ENCODE data around the gene NEU2. TPM values are rescaled to one million over a fixed set of nuclear protein-coding genes. Genes with fewer than 3 reads are reported as not detected.

Gene NEU2
- total RNA-seq, 2 donors from 2014 or later: not detected

DNA sequence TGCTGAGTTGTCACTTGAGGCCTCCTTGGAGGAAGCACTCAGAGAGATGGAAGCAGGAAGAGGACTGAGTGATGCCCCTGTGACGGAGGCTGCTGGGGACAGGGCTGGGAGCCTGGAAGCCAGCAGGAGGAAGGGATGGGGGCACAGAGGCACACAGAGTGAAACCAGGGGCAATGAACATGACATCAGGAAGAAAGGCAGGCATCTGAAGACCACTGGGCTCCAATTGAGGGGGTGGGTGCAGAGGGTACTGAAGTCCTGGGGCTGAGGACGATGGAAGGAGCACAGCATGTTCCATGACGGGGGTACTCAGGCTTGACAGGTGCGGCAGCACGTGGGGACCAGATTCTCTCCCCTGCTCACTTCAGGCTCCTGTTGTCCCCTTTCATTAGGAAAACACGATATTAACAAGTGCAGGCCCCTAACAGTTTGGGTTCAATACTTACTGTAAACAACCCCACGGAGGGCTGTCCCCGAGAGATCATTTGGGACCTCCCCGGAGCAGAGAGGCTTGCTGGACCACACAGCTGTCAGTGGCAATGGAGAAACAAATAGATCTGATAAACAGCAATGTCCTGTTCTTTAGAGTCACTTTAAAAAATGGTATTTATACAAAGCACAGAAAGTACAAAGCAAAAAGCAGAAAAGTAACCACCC is 36.4 kb downstream of the NEU2 start:
- WGBS, 2 experiments (ENCODE audit: insufficient coverage in 1 of 2, insufficient read length in 1 of 2): 83 to 84% methylated on average over 4 to 9 of the region's 9 CpGs
- peaks cover 10% of the 10 kb centered on the region for H3K9me3 ChIP-seq (ENCODE audit: control insufficient read depth, low read length)
- no peak overlapping the region for H3K4me3 ChIP-seq (ENCODE audit: low read length)
- no peak overlapping the region for H3K27ac ChIP-seq (ENCODE audit: low read depth, low read length)
- H3K27me3 Mint-ChIP-seq (ENCODE audit: insufficient read depth): no peaks in the 10 kb centered on the region
- H3K4me3 Mint-ChIP-seq: no peak overlapping the region
- H3K4me1 Mint-ChIP-seq: no peaks in the 10 kb centered on the region
- H3K36me3 ChIP-seq (ENCODE audit: control insufficient read depth, insufficient read depth, low read length): no peaks in the 10 kb centered on the region
- H3K4me1 ChIP-seq (ENCODE audit: control insufficient read depth, insufficient read depth, low read length): no peaks in the 10 kb centered on the region
- H3K9me3 Mint-ChIP-seq: peaks cover 15% of the 10 kb centered on the region
- no peak overlapping the region for H3K9ac ChIP-seq (ENCODE audit: extremely low read depth, low read length, poor library complexity, severe bottlenecking)
- no peaks in the 10 kb centered on the region for H3K36me3 Mint-ChIP-seq (ENCODE audit: low read depth)
- H3K27ac Mint-ChIP-seq: no peak overlapping the region
- no peaks in the 10 kb centered on the region for H3K27me3 ChIP-seq (ENCODE audit: control insufficient read depth, insufficient read depth, low read length, poor library complexity, severe bottlenecking)
- TF ChIP-seq, protein P1, sequence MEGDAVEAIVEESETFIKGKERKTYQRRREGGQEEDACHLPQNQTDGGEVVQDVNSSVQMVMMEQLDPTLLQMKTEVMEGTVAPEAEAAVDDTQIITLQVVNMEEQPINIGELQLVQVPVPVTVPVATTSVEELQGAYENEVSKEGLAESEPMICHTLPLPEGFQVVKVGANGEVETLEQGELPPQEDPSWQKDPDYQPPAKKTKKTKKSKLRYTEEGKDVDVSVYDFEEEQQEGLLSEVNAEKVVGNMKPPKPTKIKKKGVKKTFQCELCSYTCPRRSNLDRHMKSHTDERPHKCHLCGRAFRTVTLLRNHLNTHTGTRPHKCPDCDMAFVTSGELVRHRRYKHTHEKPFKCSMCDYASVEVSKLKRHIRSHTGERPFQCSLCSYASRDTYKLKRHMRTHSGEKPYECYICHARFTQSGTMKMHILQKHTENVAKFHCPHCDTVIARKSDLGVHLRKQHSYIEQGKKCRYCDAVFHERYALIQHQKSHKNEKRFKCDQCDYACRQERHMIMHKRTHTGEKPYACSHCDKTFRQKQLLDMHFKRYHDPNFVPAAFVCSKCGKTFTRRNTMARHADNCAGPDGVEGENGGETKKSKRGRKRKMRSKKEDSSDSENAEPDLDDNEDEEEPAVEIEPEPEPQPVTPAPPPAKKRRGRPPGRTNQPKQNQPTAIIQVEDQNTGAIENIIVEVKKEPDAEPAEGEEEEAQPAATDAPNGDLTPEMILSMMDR (conservative IDR thresholded peaks at IDR 0.05): no peak
- peak; percentile 22 for DNase-seq

DNA sequence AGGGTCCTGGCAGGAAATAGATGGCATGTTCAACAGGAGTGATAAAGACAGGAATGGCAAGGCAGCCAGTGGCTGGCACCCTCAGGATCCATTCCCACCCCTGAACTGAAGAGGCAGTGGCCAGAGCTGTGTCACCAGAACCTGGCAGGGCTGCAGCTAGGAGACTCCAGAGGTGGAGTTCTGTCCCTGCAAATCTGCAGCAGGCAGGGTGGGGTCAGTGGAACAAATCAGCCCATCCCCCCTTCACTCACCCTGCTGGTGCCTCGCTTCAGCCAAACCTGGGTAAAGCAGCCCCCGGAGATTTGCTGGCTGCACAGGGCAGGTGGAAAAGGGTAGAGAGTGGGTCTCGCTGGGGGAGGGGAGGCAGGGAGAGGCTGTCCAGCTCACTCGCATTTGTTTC is 40.4 kb downstream of the NEU2 start:
- H3K4me3 Mint-ChIP-seq: no peak overlapping the region
- H3K9me3 Mint-ChIP-seq: peaks cover 15% of the 10 kb centered on the region
- no peaks in the 10 kb centered on the region for H3K36me3 ChIP-seq (ENCODE audit: control insufficient read depth, insufficient read depth, low read length)
- no peak overlapping the region for H3K4me3 ChIP-seq (ENCODE audit: low read length)
- H3K9me3 ChIP-seq (ENCODE audit: control insufficient read depth, low read length): peaks cover 10% of the 10 kb centered on the region
- no peak overlapping the region for H3K27ac Mint-ChIP-seq
- TF ChIP-seq, protein P1 (conservative IDR thresholded peaks at IDR 0.05): no peak
- H3K4me1 ChIP-seq (ENCODE audit: control insufficient read depth, insufficient read depth, low read length): no peaks in the 10 kb centered on the region
- H3K36me3 Mint-ChIP-seq (ENCODE audit: low read depth): no peaks in the 10 kb centered on the region
- H3K4me1 Mint-ChIP-seq: peaks cover 4% of the 10 kb centered on the region
- no peak overlapping the region for H3K9ac ChIP-seq (ENCODE audit: extremely low read depth, low read length, poor library complexity, severe bottlenecking)
- no peak overlapping the region for H3K27ac ChIP-seq (ENCODE audit: low read depth, low read length)
- no peaks in the 10 kb centered on the region for H3K27me3 ChIP-seq (ENCODE audit: control insufficient read depth, insufficient read depth, low read length, poor library complexity, severe bottlenecking)
- no peaks in the 10 kb centered on the region for H3K27me3 Mint-ChIP-seq (ENCODE audit: insufficient read depth)
- 76% methylated on average over 4 of the region's 4 CpGs; no CpG with 5 or more reads in 1 of the 2 experiments for WGBS, 2 experiments (ENCODE audit: insufficient coverage in 1 of 2, insufficient read length in 1 of 2)
- peak; percentile 49 for DNase-seq

DNA sequence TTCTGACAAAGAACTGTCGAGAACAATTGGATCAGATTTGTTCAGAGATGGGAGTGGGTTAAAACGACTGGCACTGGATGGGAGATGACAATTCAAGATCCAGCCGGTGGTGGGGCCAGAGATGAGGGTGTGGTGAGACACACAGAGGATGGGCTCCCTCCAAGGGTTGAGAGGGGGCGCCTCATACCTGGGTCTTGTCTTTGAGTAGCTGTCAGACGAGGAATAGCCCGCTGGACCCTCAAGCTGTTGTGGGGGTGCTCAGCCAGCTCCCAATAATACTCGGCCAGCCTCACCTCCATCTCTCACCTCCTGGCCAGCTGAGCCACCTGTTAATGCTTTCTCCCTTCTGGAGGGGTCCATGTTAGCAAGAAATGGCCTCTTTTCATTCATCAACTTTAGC is 41.6 kb downstream of the NEU2 start:
- peaks cover 4% of the 10 kb centered on the region for H3K4me1 Mint-ChIP-seq

More for the DNA sequence above, 41.6 kb downstream of the NEU2 start:
- peak; percentile 57 for DNase-seq
- no peak overlapping the region for H3K27ac Mint-ChIP-seq
- WGBS, 2 experiments (ENCODE audit: insufficient coverage in 1 of 2, insufficient read length in 1 of 2): 84 to 88% methylated on average over 2 to 7 of the region's 7 CpGs
- H3K9me3 Mint-ChIP-seq: peaks cover 15% of the 10 kb centered on the region
- H3K27me3 Mint-ChIP-seq (ENCODE audit: insufficient read depth): no peaks in the 10 kb centered on the region
- H3K36me3 Mint-ChIP-seq (ENCODE audit: low read depth): no peaks in the 10 kb centered on the region
- Histone ChIP-seq H3K9me3 (ENCODE audit: control insufficient read depth, low read length) (peaks cover 10% of the 10 kb centered on the region), H3K4me3 (ENCODE audit: low read length) (no peak overlapping the region), H3K9ac (ENCODE audit: extremely low read depth, low read length, poor library complexity, severe bottlenecking) (no peak overlapping the region), H3K27me3 (ENCODE audit: control insufficient read depth, insufficient read depth, low read length, poor library complexity, severe bottlenecking) (no peaks in the 10 kb centered on the region), H3K4me1 (ENCODE audit: control insufficient read depth, insufficient read depth, low read length) (no peaks in the 10 kb centered on the region), H3K27ac (ENCODE audit: low read depth, low read length) (no peak overlapping the region), H3K36me3 (ENCODE audit: control insufficient read depth, insufficient read depth, low read length) (no peaks in the 10 kb centered on the region)
- TF ChIP-seq, protein P1 (conservative IDR thresholded peaks at IDR 0.05): peak; percentile 14
- H3K4me3 Mint-ChIP-seq: no peak overlapping the region
